NCI-H345 (cell line): ENCODE data around the gene CCR5.

Experiments used
- DNase-seq: peaks from one replicate; lab custom pipeline; 2025; lab: John Stamatoyannopoulos, UW

The CCR5 gene

GRCh38 chr3:46359733-46360493 lies 10.8 kb upstream of the CCR5 start:
- DNase-seq: peak; percentile 95

- DNase-seq: no peak
Measured at GRCh38 chr3:46360907-46361306, 9.8 kb upstream of the CCR5 start.

GRCh38 chr3:46361408-46362283 lies 9.1 kb upstream of the CCR5 start:
- DNase-seq: peak; percentile 46

- DNase-seq: no peak
Measured at GRCh38 chr3:46365041-46365440, 5.7 kb upstream of the CCR5 start.

- no peak for DNase-seq
Measured at GRCh38 chr3:46365737-46366524, 4.8 kb upstream of the CCR5 start.

GRCh38 chr3:46367811-46368210 lies 2.9 kb upstream of the CCR5 start:
- no peak for DNase-seq

- no peak for DNase-seq
Measured at GRCh38 chr3:46368569-46368968, 2.2 kb upstream of the CCR5 start.

- DNase-seq: no peak
Measured at GRCh38 chr3:46369151-46369550, 1.6 kb upstream of the CCR5 start.

GRCh38 chr3:46369675-46370132 lies 1.0 kb upstream of the CCR5 start:
- no peak for DNase-seq

- no peak for DNase-seq
Measured at GRCh38 chr3:46371519-46372340, 984 bp downstream of the CCR5 start.

GRCh38 chr3:46372492-46373359 lies 2.0 kb downstream of the CCR5 start:
- no peak for DNase-seq

- no peak for DNase-seq
Measured at GRCh38 chr3:46374755-46375154, 4.0 kb downstream of the CCR5 start.

GRCh38 chr3:46375218-46375617 lies 4.5 kb downstream of the CCR5 start:
- DNase-seq: no peak

GRCh38 chr3:46375814-46376213 lies 5.1 kb downstream of the CCR5 start:
- DNase-seq: no peak

- peak; percentile 16 for DNase-seq
Measured at GRCh38 chr3:46378426-46378942, 7.7 kb downstream of the CCR5 start.

GRCh38 chr3:46380471-46381221 lies 9.9 kb downstream of the CCR5 start:
- DNase-seq: peak; percentile 54

GRCh38 chr3:46381625-46382024 lies 10.9 kb downstream of the CCR5 start:
- DNase-seq: no peak

GRCh38 chr3:46383211-46383950 lies 12.6 kb downstream of the CCR5 start:
- DNase-seq: no peak

- no peak for DNase-seq
Measured at GRCh38 chr3:46383951-46384330, 13.2 kb downstream of the CCR5 start.
